ENCODE data around the gene HCN2. TPM values are rescaled to one million over a fixed set of nuclear protein-coding genes. Genes with fewer than 3 reads are reported as not detected.

Gene HCN2
- total and polyA plus RNA-seq, 2 of the 8 experiments (the other 6 are each of a cell fraction or from before 2014, with no cell fraction given): 1.0 to 4.0 TPM

DNA sequence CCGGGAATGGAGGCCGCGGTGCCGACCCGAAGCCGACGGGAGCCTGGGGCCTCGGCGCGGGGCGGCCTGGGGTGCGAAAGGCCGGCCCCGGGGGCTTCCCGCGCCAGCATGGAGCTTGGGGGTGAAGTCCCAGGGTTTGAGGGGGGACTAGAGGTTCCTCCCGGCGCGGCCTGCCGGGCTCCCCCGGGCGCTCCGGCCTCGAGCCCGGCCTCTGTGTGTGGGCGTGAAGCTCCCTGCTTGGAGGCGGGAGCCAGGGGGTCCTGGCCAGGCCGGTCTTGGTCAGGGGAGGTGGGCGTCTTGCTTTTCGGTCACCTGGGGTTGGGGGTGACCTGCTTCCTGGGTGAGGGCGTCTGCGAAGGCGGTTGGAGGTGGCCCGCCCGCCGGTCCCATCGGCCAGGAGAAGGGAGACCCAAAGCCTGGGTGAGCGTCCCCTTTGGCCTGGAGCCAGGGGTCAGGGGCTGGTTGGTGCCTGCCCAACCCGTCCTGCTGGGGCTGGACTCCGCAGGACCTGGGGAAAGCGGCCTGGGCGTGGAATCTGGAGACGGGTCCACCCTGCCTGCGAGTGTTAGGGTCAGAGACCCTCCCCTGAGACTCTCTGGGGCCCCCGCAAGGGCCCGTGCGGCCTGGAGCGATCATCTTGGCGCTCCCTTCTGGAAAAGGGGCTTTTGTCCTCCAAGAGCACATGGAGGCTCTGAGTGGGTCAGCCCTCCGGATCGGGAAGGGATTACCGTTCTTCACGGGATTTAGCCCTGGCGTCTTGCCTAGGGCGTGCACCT is 16.8 kb upstream of the HCN2 start:
- H3K4me3 ChIP-seq (ENCODE audit: extremely low read depth in 1 of 4, insufficient read depth in 2 of 4, low read depth in 3 of 4, low read length in 4 of 4): peak overlapping the region; percentile 93 to 97 (median 94)
- H3K4me2 ChIP-seq (ENCODE audit: insufficient read depth in 1 of 2, low read depth in 2 of 2, low read length in 2 of 2): peak overlapping the region; percentile 96 to 99
- CTCF ChIA-PET (ENCODE audit: partially characterized antibody): interaction anchor here (0.5 kb wide), 1 partner anchor 134 kb away, joined by 3 read pairs; no protein-coding TSS in a partner anchor
- TF ChIP-seq POU5F1 (IDR thresholded peaks at IDR 0.05; ENCODE audit: low read depth, low read length): no peak
- TF ChIP-seq CEBPB (IDR thresholded peaks at IDR 0.05; ENCODE audit: low read depth, low read length): no peak
- TF ChIP-seq CHD2 (IDR thresholded peaks at IDR 0.05; ENCODE audit: low read length): peak; percentile 64; the same call in 1 of the 2 replicates
- TF ChIP-seq CHD1 (IDR thresholded peaks at IDR 0.05; ENCODE audit: low read depth, low read length): no peak
- no peak for TF ChIP-seq GABPA (IDR thresholded peaks at IDR 0.05; ENCODE audit: borderline replicate concordance, insufficient read depth, low read length)
- 0 out of 2 replicates have a peak, but pooled peaks have one; percentile 31 for TF ChIP-seq TAF1 (IDR thresholded peaks at IDR 0.05; ENCODE audit: low read depth, low read length)
- TF ChIP-seq SIN3A (conservative IDR thresholded peaks at IDR 0.05 in 1 of 2, IDR thresholded peaks at IDR 0.05 in 1 of 2; ENCODE audit: low read depth in 1 of 2, low read length in 2 of 2): 0 out of 4 replicates have a peak, but pooled peaks of 1 of the 2 experiments have one; percentile 22
- no peak for TF ChIP-seq SP1 (IDR thresholded peaks at IDR 0.05; ENCODE audit: low read depth, low read length)
- no peak for TF ChIP-seq HDAC6 (IDR thresholded peaks at IDR 0.05; ENCODE audit: low read depth, low read length)
- TF ChIP-seq RNF2 (IDR thresholded peaks at IDR 0.05; ENCODE audit: borderline replicate concordance, low read depth, low read length, missing control alignments, poor library complexity, severe bottlenecking): no peak
- TF ChIP-seq RFX5 (IDR thresholded peaks at IDR 0.05; ENCODE audit: borderline replicate concordance, low read depth, low read length): no peak

More for the DNA sequence above, 16.8 kb upstream of the HCN2 start:
- no peak overlapping the region for H2BK20ac ChIP-seq (ENCODE audit: low read length)
- H3K4ac ChIP-seq (replicated peaks; ENCODE audit: insufficient read length, low read depth, low read length): peak overlapping the region; percentile 28
- no peak for DNase-seq (ENCODE audit: low read depth in 1 of 2, low spot score in 2 of 2)
- H3K18ac ChIP-seq (ENCODE audit: extremely low read depth, low read length): peak overlapping the region; percentile 5
- peaks cover 0 to 5% of the 10 kb centered on the region in 2 experiments; a peak in 1 of 4 replicates for H3K9me3 ChIP-seq (ENCODE audit: insufficient read depth in 2 of 2, low read depth in 1 of 2, low read length in 1 of 2)
- H3K23me2 ChIP-seq (ENCODE audit: low read depth, low read length): peaks cover 11% of the 10 kb centered on the region; the same call in 1 of the 2 replicates
- H4K5ac ChIP-seq (ENCODE audit: insufficient read length, low read depth, low read length): peak overlapping the region; percentile 22
- H2BK120ac ChIP-seq (replicated peaks; ENCODE audit: low read depth, low read length): no peak overlapping the region
- peak overlapping the region; percentile 97 for H4K8ac ChIP-seq (ENCODE audit: extremely low read depth, insufficient read depth, low read length)
- POLR2A ChIA-PET (ENCODE audit: partially characterized antibody): interaction anchor here (0.7 to 2.4 kb wide), 28 partner anchors 9 to 696 kb away, joined by 3 to 17 read pairs (median 5); partner anchors contain the start of genes CIRBP, HCN2, POLRMT and RNF126
- H3K56ac ChIP-seq (replicated peaks; ENCODE audit: insufficient read length, low read depth, low read length): peak overlapping the region; percentile 84
- peaks cover 8% of the 10 kb centered on the region for H3K79me1 ChIP-seq (ENCODE audit: low read depth, low read length)
- H2AK5ac ChIP-seq (ENCODE audit: low read depth, low read length): no peak overlapping the region
- H3K79me2 ChIP-seq (ENCODE audit: control insufficient read depth in 1 of 2, insufficient read depth in 2 of 2, low read length in 2 of 2): peaks cover 48 to 55% of the 10 kb centered on the region in 2 experiments
- H3K36me3 ChIP-seq (ENCODE audit: control insufficient read depth in 2 of 4, insufficient read depth in 4 of 4, low read length in 3 of 4): peaks cover 0 to 7% (median 2%) of the 10 kb centered on the region in 4 experiments; a peak in 1 of 8 replicates
- WGBS, 2 experiments (ENCODE audit: extremely low coverage in 1 of 2, insufficient coverage in 1 of 2, insufficient read length in 1 of 2, insufficient replicate concordance in 2 of 2, low coverage in 1 of 2, low lambda C conversion rate in 2 of 2, missing lambda C conversion rate in 1 of 2): 3% methylated on average over 27 of the region's 55 CpGs; no CpG with 5 or more reads in 1 of the 2 experiments
- H3K27ac ChIP-seq (ENCODE audit: low read depth, low read length): peak overlapping the region; percentile 81
- no peak for FAIRE-seq
- no peak overlapping the region for H2AFZ ChIP-seq (ENCODE audit: low read length)
- H4K91ac ChIP-seq (replicated peaks; ENCODE audit: insufficient read length, low read length): peak overlapping the region; percentile 66
- H2BK15ac ChIP-seq (ENCODE audit: low read length): no peak overlapping the region
- no peak overlapping the region for H2BK12ac ChIP-seq (ENCODE audit: low read depth, low read length)
- peak overlapping the region; percentile 76 to 95 (median 92) for H3K9ac ChIP-seq (replicated peaks in 1 of 4; ENCODE audit: extremely low read depth in 1 of 4, low read depth in 3 of 4, low read length in 3 of 4)
- H3K14ac ChIP-seq (ENCODE audit: insufficient read length): no peak overlapping the region
- H2BK5ac ChIP-seq (ENCODE audit: low read depth, low read length): peak overlapping the region; percentile 78; the same call in 1 of the 2 replicates
- H4K20me1 ChIP-seq (replicated peaks in 1 of 2; ENCODE audit: control insufficient read depth in 1 of 2, insufficient read depth in 2 of 2, low read length in 2 of 2): peaks cover 24 to 30% of the 10 kb centered on the region in 2 experiments
- peaks cover 0 to 3% (median 0%) of the 10 kb centered on the region in 4 experiments; a peak in 1 of 7 replicates for H3K27me3 ChIP-seq (replicated peaks in 1 of 4; ENCODE audit: control insufficient read depth in 3 of 4, extremely low read depth in 1 of 4, insufficient read depth in 3 of 4, low read length in 3 of 4)
- H3K4me1 ChIP-seq (replicated peaks in 1 of 4; ENCODE audit: control insufficient read depth in 3 of 4, insufficient read depth in 4 of 4, low read length in 3 of 4): peaks cover 0 to 21% (median 11%) of the 10 kb centered on the region in 4 experiments; a peak in 5 of 7 replicates
- H3K23ac ChIP-seq (ENCODE audit: insufficient read length): no peak overlapping the region
